Fibroblast of pulmonary artery (primary cell): Measurements from ENCODE around the gene GPAT2.
"Not testable (repeated sequence)": the region's sequence is repeated elsewhere in the genome, so short reads cannot be mapped to it uniquely, and the experiment has no call there.

ENCODE experiments used
- DNase-seq: peaks from one replicate; pipeline ENCODE4 v3.0.0-alpha.2; 2010; ENCODE audit warnings: low read depth
- H3K4me3 ChIP-seq: replicated peaks from 2 replicates; pipeline ENCODE4 v1.5.1; 2011; ENCODE audit warnings: low read depth, mild to moderate bottlenecking, control low read depth, low read length, moderate library complexity
- TF ChIP-seq, protein P1 (sequence below): IDR thresholded peaks from 2 replicates; pipeline ENCODE4 v1.5.1; 2011; ENCODE audit warnings: mild to moderate bottlenecking, control low read depth, low read length, inconsistent platforms; ENCODE audit errors: missing control alignments

The GPAT2 gene

DNA sequence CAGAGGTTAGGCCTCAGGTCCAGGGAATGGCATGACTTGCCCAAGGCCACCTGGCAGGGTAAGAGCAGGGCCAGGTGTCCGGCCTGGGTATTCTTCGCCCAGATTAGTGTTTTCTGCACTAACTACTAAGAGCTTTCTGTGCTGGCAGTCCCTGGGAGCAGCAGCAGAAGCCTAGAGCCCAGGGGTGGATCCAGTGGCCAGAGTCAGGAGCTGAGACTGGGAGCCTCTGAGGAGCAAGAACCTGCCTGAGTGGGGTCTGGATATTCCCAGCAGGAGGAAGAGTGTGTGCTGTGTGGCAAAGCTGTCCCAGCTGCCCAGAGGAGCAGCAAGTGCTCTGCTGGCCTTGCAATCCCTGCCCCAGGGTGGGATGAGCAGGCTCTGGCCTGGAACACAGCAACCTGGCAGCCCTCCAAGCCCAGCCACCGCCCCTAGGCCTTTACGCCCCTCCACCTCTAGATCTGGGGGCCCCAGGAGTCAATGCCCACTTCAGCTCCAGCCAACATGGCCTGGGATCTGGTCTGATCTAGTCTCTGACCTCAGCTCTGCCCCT, 30.7 kb upstream of the GPAT2 start:
- DNase-seq, result no peak
- H3K4me3 ChIP-seq, result no peak overlapping the region
- TF ChIP-seq, protein P1, sequence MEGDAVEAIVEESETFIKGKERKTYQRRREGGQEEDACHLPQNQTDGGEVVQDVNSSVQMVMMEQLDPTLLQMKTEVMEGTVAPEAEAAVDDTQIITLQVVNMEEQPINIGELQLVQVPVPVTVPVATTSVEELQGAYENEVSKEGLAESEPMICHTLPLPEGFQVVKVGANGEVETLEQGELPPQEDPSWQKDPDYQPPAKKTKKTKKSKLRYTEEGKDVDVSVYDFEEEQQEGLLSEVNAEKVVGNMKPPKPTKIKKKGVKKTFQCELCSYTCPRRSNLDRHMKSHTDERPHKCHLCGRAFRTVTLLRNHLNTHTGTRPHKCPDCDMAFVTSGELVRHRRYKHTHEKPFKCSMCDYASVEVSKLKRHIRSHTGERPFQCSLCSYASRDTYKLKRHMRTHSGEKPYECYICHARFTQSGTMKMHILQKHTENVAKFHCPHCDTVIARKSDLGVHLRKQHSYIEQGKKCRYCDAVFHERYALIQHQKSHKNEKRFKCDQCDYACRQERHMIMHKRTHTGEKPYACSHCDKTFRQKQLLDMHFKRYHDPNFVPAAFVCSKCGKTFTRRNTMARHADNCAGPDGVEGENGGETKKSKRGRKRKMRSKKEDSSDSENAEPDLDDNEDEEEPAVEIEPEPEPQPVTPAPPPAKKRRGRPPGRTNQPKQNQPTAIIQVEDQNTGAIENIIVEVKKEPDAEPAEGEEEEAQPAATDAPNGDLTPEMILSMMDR, result no peak

- not testable (repeated sequence) for DNase-seq, H3K4me3 ChIP-seq
These were observed 30.0 kb upstream of the GPAT2 start for GRCh38 chr2:96064760-96065159.

- DNase-seq, H3K4me3 ChIP-seq: not testable (repeated sequence)
These were observed 29.4 kb upstream of the GPAT2 start for GRCh38 chr2:96064047-96064675.

DNA sequence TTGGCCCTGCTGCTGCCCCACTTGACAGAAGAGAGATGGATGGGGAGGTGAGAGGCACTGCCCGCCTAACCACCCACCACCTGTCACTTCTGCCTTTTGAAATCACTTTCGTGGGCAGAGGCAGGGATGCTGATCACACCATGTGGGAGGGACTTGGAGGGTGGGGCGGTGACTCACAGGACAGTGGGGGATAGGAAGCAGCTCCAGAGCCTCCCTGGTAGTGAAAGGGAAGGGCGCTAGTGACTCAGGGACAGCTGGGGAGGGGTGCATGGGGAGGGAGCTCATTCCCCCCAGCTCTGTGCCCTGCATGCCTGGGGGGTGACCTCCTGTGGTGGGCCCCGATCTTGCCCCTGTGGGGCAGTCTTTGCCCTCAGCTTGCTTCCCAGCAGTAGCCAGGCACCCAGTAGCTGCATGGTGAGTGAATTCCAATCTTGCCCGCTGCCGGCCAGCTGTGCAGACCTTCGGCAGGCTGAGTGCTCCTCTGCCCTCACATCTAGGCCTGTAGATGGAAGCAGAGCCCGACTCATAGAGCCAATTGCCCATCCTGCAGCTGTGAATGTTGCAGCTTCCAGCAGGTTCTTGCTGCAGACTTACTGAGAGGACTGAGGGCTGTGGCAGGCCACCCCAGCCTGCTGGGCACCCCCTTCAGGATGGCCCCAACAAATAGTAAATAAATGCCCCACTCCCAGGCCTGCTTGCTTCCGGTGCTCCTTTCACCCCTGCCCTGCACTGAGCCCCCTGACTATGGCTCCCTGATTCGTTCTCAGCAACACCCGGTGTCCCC, 28.6 kb upstream of the GPAT2 start:
- peak; percentile 57 for DNase-seq
- TF ChIP-seq, protein P1, result peak; percentile 19

DNA sequence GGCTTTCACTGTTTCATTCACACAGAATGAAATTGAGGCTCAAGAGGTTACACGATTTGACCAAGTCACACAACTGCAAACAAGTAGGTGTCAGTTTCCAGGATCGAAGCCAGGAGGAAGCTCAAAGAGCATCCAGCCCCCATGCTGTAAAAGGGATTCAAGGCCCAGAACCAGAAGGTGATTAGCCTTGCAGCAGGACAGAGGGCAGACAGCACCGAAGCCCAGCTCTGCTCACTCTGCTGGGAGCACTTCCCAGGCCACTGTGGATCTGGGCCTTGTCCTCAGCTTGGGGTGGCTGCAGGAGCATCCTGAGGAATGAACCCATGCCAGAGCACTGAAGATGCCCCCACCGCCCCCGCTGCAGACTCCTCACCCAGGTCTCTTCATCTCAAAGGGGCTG, 27.8 kb upstream of the GPAT2 start:
- DNase-seq, H3K4me3 ChIP-seq: not testable (repeated sequence)

More for the DNA sequence above, 28.6 kb upstream of the GPAT2 start:
- H3K4me3 ChIP-seq, result not testable (repeated sequence)

DNA sequence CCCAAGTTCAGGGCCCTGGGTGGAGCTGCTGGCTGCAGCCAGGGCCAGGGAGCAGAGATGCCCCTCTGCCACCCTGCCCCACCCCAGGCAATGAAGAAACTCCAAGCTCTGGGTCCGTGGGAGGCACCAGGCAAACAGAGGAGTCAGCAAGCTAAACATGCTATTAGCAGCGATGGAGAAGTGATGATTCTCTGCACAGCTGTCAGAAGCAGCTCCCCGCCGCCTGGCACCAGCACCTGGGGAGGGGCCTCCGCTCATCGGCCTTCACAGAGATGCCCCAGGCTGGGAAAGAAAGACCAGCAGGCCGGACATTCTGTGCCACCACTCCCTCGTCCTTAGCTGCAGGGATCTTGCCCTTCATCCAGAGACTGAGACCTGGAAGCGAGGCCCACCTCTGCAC, 27.2 kb upstream of the GPAT2 start:
- H3K4me3 ChIP-seq, DNase-seq: not testable (repeated sequence)

DNA sequence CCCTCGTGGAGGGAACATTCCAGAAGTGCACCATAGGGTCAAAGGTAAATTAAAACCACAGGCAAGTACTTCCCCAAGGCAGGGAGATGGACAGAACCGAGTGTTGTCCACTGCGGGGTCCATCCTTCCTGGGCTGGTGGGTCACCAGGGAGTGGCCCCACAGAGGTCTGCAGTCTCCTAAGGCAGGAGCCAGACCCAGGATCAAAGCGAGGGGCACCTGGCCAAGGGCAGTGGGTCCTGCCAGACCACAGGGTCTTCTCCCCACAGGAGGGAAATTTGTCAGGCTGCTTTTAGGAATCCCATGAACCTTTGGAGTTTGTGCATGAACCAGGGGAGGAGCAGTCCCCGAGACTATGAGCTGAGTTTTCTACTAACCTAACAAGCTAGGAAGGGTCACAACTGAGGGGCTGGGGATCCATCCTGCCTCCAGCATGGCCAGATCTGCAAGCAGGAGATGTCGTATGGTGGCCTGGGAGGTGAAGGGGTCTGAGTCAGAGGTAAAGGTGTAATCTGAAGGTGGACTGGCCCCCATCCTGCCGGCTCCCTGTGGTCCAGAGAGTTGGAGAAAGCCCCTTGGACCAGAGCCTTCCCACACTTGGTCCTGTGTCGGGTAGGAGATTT, 26.6 kb upstream of the GPAT2 start:
- not testable (repeated sequence) for H3K4me3 ChIP-seq, DNase-seq

- not testable (repeated sequence) for DNase-seq, H3K4me3 ChIP-seq
These were observed 25.6 kb upstream of the GPAT2 start for GRCh38 chr2:96060325-96060724.

DNA sequence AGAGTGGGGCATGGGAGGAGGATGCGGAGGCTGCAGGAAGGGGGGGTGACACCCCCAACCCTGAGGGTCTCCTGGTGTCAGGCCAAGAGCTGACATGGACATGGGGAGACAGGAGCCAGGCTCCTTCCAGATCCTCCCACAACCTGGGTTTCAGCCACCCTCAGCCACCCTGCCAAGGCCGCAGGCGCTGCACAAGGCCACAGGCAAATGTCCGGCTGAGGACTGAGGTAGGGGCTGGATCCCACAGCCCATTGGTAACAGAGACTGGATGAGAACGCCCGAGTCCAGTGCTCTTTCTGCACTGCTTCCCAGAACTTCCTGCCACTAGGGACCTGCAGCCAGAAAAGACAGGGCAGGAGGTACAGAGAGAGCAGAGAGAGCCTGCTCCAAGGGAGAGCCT, 24.7 kb upstream of the GPAT2 start:
- DNase-seq, H3K4me3 ChIP-seq: not testable (repeated sequence)

DNA sequence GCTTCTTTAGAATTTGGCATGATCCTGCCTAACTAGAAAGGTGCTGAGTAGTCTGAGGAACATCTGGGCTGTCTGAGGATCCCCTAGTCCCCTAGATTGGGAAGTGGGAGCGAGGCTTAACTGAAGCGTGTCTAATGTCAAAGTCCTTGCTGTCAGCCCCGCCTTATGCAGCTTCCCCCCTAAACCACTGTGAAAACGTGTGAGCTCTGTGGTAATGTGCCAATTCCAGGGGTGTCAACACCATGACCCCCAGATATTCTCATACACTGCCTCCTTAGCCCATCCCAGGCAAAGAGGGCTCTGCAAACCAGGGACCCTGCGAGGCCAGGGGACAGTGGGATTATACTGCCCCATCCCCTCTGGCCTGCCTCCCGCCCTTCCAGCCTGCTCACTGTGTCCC, 21.1 kb upstream of the GPAT2 start:
- DNase-seq, H3K4me3 ChIP-seq: not testable (repeated sequence)

GRCh38 chr2:96054537-96054936, 19.8 kb upstream of the GPAT2 start:
- not testable (repeated sequence) for H3K4me3 ChIP-seq, DNase-seq

- not testable (repeated sequence) for DNase-seq, H3K4me3 ChIP-seq
These were observed 18.7 kb upstream of the GPAT2 start for GRCh38 chr2:96053385-96053784.

DNA sequence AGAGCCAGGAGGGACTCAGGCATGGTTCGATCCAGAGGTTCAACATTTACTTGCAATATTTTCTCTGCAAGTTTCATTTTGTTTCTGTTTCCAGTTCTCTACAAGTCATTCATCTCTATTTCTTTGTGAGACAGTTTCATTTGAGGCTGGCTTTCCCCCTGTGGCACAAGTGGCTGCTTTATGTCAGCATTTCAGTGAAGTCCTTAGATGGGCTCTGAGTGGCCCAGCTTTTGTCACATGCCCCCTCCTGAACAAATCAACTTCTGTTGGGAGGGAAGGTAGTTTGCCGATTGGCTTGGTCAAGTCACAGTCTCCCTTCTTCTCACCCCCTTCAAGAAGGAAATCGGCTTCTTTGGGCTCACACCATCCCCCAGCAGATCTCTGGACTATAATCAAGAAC, 17.9 kb upstream of the GPAT2 start:
- not testable (repeated sequence) for H3K4me3 ChIP-seq, DNase-seq

DNA sequence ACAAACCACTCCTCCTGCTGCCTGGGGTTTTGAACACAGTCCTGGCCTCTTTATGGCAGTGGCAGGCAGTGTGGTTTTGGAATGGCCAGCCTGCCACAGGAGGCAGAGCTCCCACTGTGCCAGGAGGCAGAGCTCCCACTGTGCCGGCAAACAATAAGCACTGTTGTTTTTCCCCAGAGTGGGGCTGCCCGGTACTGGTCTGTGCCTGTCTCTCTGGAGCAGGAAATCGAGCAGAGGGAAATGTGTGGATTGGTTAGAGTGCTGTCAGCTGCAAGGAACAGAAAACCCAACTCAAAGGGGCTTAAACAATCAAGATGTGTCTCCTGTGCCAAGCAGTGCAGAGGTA, 15.2 kb upstream of the GPAT2 start:
- H3K4me3 ChIP-seq, DNase-seq: not testable (repeated sequence)

DNA sequence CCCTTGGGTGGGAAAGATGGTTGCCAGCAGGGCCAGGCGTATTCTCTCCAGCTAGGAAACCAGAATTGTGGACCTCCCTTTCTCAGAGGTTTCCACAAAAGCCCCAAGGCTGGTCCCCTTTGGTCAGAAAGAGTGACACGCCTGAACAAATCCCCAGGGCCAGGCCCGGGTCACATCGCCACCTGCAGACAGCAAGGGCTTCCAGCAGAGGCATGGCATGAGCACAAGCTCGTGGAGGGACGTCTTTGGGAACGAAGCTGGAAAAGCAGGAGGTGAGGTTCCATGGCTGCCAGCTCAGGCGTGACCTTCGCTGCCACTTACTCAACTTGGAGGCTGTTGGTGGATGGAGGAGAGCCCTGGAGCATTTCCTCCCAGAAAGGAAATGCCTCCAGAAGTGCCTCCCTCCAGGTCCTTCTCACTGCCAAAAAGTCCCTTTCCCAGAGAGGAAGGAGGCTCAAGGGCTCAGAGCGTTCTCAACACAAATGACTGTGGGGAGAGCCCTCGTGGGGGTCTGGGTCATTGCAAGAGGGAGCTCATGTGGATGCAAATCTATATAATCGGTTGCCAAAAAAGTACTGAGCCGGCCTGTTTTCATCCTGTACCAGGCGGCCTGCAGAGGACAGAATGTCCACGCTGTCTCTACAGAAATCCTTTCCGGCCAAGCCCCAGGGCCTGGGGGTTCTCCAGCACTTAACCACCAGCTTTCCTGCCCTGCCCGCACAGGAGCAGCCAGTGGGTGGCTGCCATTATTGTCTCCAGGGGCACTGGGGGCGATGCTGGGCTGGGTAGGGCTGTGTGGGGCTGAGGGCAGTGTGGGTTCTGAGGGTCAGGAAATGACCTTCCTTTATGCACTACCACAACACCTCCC, 14.6 kb upstream of the GPAT2 start:
- DNase-seq, H3K4me3 ChIP-seq: not testable (repeated sequence)

DNA sequence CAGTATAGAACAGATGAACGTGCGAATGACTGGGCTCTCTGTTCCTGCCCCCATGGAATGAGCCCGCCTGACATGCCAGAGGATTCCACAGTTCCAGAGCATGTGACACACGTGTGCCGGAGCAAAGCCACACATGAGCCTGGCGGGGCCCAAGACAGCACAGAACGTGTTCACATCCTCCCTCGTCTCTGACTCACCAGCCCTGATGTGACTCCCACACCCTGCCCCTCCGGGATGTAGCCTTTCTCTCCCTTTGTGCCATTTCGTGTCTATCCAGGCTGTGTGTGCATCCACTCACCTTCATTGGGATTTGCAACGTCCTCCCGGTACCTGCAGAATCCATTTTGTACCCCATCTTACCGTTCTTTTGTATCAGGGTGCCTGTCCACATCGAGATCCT, 838 bp upstream of the GPAT2 start:
- not testable (repeated sequence) for DNase-seq

More for the DNA sequence above, 838 bp upstream of the GPAT2 start:
- H3K4me3 ChIP-seq, result not testable (repeated sequence)
